Endothelial cell of umbilical vein (primary cell): ENCODE results near the gene ANO9.

Experiments used
- EZH2 ChIP-seq: IDR thresholded peaks from 2 replicates; pipeline ENCODE4 v1.6.1; 2012; ENCODE audit warnings: borderline replicate concordance, low read depth, mild to moderate bottlenecking, moderate library complexity, low read length, inconsistent platforms; ENCODE audit not compliant: severe bottlenecking
- MYC ChIP-seq: IDR thresholded peaks from one replicate; pipeline ENCODE4 v1.6.1; 2011; ENCODE audit warnings: mild to moderate bottlenecking, low read depth, low read length
- POLR2A ChIP-seq: IDR thresholded peaks from 2 replicates; pipeline ENCODE4 v1.6.1; 2012; ENCODE audit warnings: low read depth, mild to moderate bottlenecking, control low read depth, low read length
- TF ChIP-seq, protein P1 (sequence below), 2 donors: IDR thresholded peaks; 1 replicate in 1 of 2; 2 replicates in 1 of 2; pipeline ENCODE4 v1.5.1; 2011; ENCODE audit warnings: low read length in 2 of 2, mild to moderate bottlenecking in 2 of 2, moderate library complexity in 2 of 2, control low read depth in 1 of 2, inconsistent platforms in 1 of 2, low read depth in 1 of 2; ENCODE audit not compliant: insufficient read depth in 1 of 2; ENCODE audit errors: extremely low read depth in 1 of 2

DNA sequence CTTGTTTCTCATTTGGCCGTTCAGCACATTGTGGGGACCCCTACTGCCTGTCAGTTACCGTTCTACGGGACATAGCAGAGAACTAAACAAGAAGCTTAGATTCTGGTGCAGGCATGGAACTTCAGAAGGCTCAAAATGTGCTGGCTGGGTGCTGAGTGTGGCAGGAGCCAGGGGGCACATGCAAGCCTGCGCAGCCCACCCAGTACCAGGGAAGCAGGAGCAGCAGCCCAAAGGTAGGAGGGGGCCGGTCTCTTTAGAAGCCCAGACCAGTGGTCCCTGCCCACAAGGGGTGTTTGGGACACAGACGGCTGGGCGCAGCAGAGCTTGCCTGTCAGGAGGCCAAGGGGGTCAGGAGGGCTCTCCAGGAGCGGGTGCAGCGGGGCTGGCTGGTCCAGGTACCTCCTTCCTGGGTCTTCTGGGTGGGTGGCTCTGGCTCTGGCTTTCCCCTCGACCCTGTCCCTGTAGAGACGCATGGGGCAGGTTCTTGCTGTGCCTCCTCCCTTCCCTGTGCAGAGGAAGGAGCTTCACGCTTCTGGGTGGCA is 10.5 kb upstream of the ANO9 start:
- TF ChIP-seq EZH2 = no peak
- TF ChIP-seq, protein P1, sequence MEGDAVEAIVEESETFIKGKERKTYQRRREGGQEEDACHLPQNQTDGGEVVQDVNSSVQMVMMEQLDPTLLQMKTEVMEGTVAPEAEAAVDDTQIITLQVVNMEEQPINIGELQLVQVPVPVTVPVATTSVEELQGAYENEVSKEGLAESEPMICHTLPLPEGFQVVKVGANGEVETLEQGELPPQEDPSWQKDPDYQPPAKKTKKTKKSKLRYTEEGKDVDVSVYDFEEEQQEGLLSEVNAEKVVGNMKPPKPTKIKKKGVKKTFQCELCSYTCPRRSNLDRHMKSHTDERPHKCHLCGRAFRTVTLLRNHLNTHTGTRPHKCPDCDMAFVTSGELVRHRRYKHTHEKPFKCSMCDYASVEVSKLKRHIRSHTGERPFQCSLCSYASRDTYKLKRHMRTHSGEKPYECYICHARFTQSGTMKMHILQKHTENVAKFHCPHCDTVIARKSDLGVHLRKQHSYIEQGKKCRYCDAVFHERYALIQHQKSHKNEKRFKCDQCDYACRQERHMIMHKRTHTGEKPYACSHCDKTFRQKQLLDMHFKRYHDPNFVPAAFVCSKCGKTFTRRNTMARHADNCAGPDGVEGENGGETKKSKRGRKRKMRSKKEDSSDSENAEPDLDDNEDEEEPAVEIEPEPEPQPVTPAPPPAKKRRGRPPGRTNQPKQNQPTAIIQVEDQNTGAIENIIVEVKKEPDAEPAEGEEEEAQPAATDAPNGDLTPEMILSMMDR (IDR thresholded peaks at IDR 0.05; ENCODE audit: extremely low read depth in 1 of 2, insufficient read depth in 1 of 2, low read depth in 1 of 2, low read length in 2 of 2) = no peak
- TF ChIP-seq POLR2A = no peak
- no peak for TF ChIP-seq MYC
